GM19328 (cell line): ENCODE data around the gene PSMB10.
"Not testable (repeated sequence)": the region's sequence is repeated elsewhere in the genome, so short reads cannot be mapped to it uniquely, and the experiment has no call there.

Source experiments
- ATAC-seq: cut with Tn5 transposase; IDR thresholded peaks from one replicate; pipeline ENCODE4 v1.9.1; 2021; ENCODE audit warnings: mild to moderate bottlenecking, moderate library complexity; ENCODE audit not compliant: unreplicated experiment

The PSMB10 gene

GRCh38 chr16:67936124-67936879 is at the start of gene PSMB10:
Gene PSMB10 (minus strand): TSS chr16:67936850. CDS start chr16:67936749, 101 bp downstream.
- ATAC-seq, result no peak

GRCh38 chr16:67982011-67982696 is 45.5 kb upstream of the PSMB10 start:
- no peak for ATAC-seq

- ATAC-seq, result no peak
These were observed 43.5 kb upstream of the PSMB10 start, which contains the start of gene DPEP3 for GRCh38 chr16:67979955-67980678. Gene DPEP3 (minus strand): TSS chr16:67980499. CDS start chr16:67980380, 119 bp downstream.

- ATAC-seq, result no peak
These were observed 41.0 kb upstream of the PSMB10 start for GRCh38 chr16:67977469-67978227.

GRCh38 chr16:67977005-67977404 is 40.4 kb upstream of the PSMB10 start:
- ATAC-seq, result no peak

- ATAC-seq, result no peak
These were observed 39.6 kb upstream of the PSMB10 start for GRCh38 chr16:67976205-67976604.

GRCh38 chr16:67975321-67976105 is 38.9 kb upstream of the PSMB10 start:
- no peak for ATAC-seq

- ATAC-seq, result not testable (repeated sequence)
These were observed 35.6 kb upstream of the PSMB10 start for GRCh38 chr16:67972285-67972684.

- no peak for ATAC-seq
These were observed 34.5 kb upstream of the PSMB10 start for GRCh38 chr16:67971111-67971510.

- no peak for ATAC-seq
These were observed 32.8 kb upstream of the PSMB10 start for GRCh38 chr16:67969254-67970039.

- peak; percentile 78 for ATAC-seq
These were observed 32.0 kb upstream of the PSMB10 start, which contains the start of gene SLC12A4 for GRCh38 chr16:67968400-67969253. Gene SLC12A4 (minus strand): TSS chr16:67968637. CDS start chr16:67968553, 84 bp downstream.

- ATAC-seq, result peak; percentile 14
These were observed 31.3 kb upstream of the PSMB10 start for GRCh38 chr16:67967958-67968399.

- ATAC-seq, result no peak
These were observed 30.7 kb upstream of the PSMB10 start for GRCh38 chr16:67967183-67967957.

GRCh38 chr16:67966549-67967182 is 30.0 kb upstream of the PSMB10 start:
- ATAC-seq, result no peak

GRCh38 chr16:67965668-67966548 is 29.3 kb upstream of the PSMB10 start:
- ATAC-seq, result no peak
